Endothelial cell of umbilical vein (primary cell): ENCODE measurements around the gene GALNT13. TPM values are rescaled to one million over a fixed set of nuclear protein-coding genes. Genes with fewer than 3 reads are reported as not detected.

Experiments
- BruUV-seq: library from RNA; stranded (reverse); fragments of 400-500 nt; replicated peaks from 2 replicates; lab custom pipeline; 2021; lab: Mats Ljungman, UMichigan
- CTCF ChIA-PET: fragments of 300-600, 350-600 bp; sonication (Branson Sonifier 250); formaldehyde crosslinking; loops from one replicate; lab custom pipeline; 2021; ENCODE audit warnings: antibody characterized with exemption, inconsistent platforms; lab: Charles Lee
- POLR2A ChIA-PET: fragments of 300-600, 350-600 bp; sonication (Branson Sonifier 250); formaldehyde crosslinking; loops from one replicate; lab custom pipeline; 2021; ENCODE audit warnings: antibody characterized with exemption, inconsistent platforms; lab: Charles Lee
- DNase-seq: peaks from one replicate; pipeline ENCODE4 v3.0.0-alpha.2; 2011; ENCODE audit warnings: low read depth, low spot score
- FAIRE-seq: peaks from 2 replicates; lab custom pipeline; 2011; peaks lifted over from hg19 to GRCh38; lab: Jason Lieb, UNC
- H2AFZ ChIP-seq: 2 replicates; pipeline ENCODE4 v1.6.0; 2012; ENCODE audit warnings: low read depth, low read length, control low read depth, inconsistent platforms
- H3K27ac ChIP-seq: 2 replicates; pipeline ENCODE4 v1.5.1; 2011; ENCODE audit warnings: low read depth, mild to moderate bottlenecking, control low read depth, low read length, moderate library complexity; ENCODE audit not compliant: insufficient read depth
- H3K27me3 ChIP-seq, 2 experiments: 2 replicates each; pipeline versions ENCODE4 v1.6.0 to v1.6.1; 2011; ENCODE audit warnings: low read length in 2 of 2, mixed read lengths in 1 of 2; ENCODE audit not compliant: control insufficient read depth in 2 of 2, insufficient read depth in 2 of 2
- H3K36me3 ChIP-seq, 2 experiments: 2 replicates in 1 of 2; 3 replicates in 1 of 2; pipeline ENCODE4 v1.5.1; 2011; ENCODE audit warnings: low read length in 2 of 2, mild to moderate bottlenecking in 1 of 2, moderate library complexity in 1 of 2; ENCODE audit not compliant: control insufficient read depth in 2 of 2, insufficient read depth in 2 of 2; ENCODE audit errors: extremely low read depth in 1 of 2
- H3K4me1 ChIP-seq: 3 replicates; pipeline ENCODE4 v1.5.1; 2011; ENCODE audit warnings: mild to moderate bottlenecking, low read length; ENCODE audit not compliant: control insufficient read depth, insufficient read depth; ENCODE audit errors: extremely low read depth
- H3K4me2 ChIP-seq: 2 replicates; pipeline ENCODE4 v1.6.1; 2011; ENCODE audit warnings: low read length, control low read depth, mixed read lengths; ENCODE audit not compliant: insufficient read depth
- H3K4me3 ChIP-seq, 3 experiments: fragments of 200-600 bp in 1 of 3; sonication (generic), shearing (Covaris generic) in 1 of 3; replicated peaks in 1 of 3; 2 replicates each; pipeline ENCODE4 v1.5.1; 2011 to 2016; ENCODE audit warnings: control low read depth in 3 of 3, low read length in 3 of 3, mild to moderate bottlenecking in 2 of 3, inconsistent platforms in 1 of 3, low read depth in 1 of 3, moderate library complexity in 1 of 3; ENCODE audit not compliant: insufficient read depth in 1 of 3
- H3K79me2 ChIP-seq: 2 replicates; pipeline ENCODE4 v1.6.0; 2012; ENCODE audit warnings: low read length, inconsistent platforms; ENCODE audit not compliant: control insufficient read depth, insufficient read depth
- H3K9ac ChIP-seq: replicated peaks from 2 replicates; pipeline ENCODE3; 2011; ENCODE audit warnings: low read length, control low read depth; ENCODE audit not compliant: insufficient read depth; ENCODE audit errors: extremely low read depth
- H3K9me1 ChIP-seq: replicated peaks from 3 replicates; pipeline ENCODE4 v1.6.0; 2011; ENCODE audit warnings: mild to moderate bottlenecking, low read length; ENCODE audit not compliant: control insufficient read depth, insufficient read depth; ENCODE audit errors: extremely low read depth
- H3K9me3 ChIP-seq: replicated peaks from 2 replicates; pipeline ENCODE4 v1.5.1; 2012; ENCODE audit warnings: low read length, inconsistent platforms; ENCODE audit not compliant: control insufficient read depth, insufficient read depth
- H4K20me1 ChIP-seq: replicated peaks from 2 replicates; pipeline ENCODE3; 2011; ENCODE audit warnings: mild to moderate bottlenecking, low read length; ENCODE audit not compliant: control insufficient read depth, insufficient read depth; ENCODE audit errors: extremely low read depth
- GATA2 ChIP-seq: IDR thresholded peaks from 2 replicates; pipeline ENCODE4 v1.7.0; 2011; ENCODE audit warnings: low read depth, mild to moderate bottlenecking, moderate library complexity, mixed read lengths, low read length; ENCODE audit not compliant: insufficient read length, insufficient read depth
- POLR2A ChIP-seq: IDR thresholded peaks from 2 replicates; pipeline ENCODE4 v1.6.1; 2012; ENCODE audit warnings: low read depth, mild to moderate bottlenecking, control low read depth, low read length
- POLR2AphosphoS5 ChIP-seq: IDR thresholded peaks from 2 replicates; pipeline ENCODE4 v1.6.1; 2012; ENCODE audit warnings: low read depth, mild to moderate bottlenecking, control low read depth, low read length, moderate library complexity; ENCODE audit not compliant: insufficient read depth
- dilution Hi-C: fragments of 300-500 bp; cut with MboI; formaldehyde crosslinking; loops from one replicate; pipeline ENCODE4 v1.15.0; 2019; ENCODE audit warnings: low sequenced_read_pairs; ENCODE audit not compliant: extremely low pct_ligation_motif_present
- intact Hi-C: fragments of 100-400 bp; cut with micrococcal nuclease; formaldehyde crosslinking; loops from one replicate; pipeline ENCODE4 v1.10.0; 2022
- polyA plus RNA-seq, 4 experiments: library from polyadenylated mRNA; depleted of rRNA in 3 of 4; stranded (reverse) in 3 of 4; unstranded in 1 of 4; fragments of >200 nt; gene quantifications; 2 replicates each; pipeline versions ENCODE4 v1.2.1 to v1.2.3, GENCODE V29; 2011 to 2012; ENCODE audit warnings: missing spikeins in 1 of 4
- total RNA-seq: library from RNA; stranded (reverse); gene quantifications from 2 replicates; pipeline ENCODE4 v1.2.3, GENCODE V29; 2021
- TF ChIP-seq, protein P1 (sequence below): IDR thresholded peaks from 2 replicates; pipeline ENCODE4 v1.6.1; 2011; ENCODE audit not compliant: insufficient read depth, insufficient read length
- TF ChIP-seq, protein P2 (sequence below), 2 donors: IDR thresholded peaks; 1 replicate in 1 of 2; 2 replicates in 1 of 2; pipeline ENCODE4 v1.5.1; 2011; ENCODE audit warnings: low read length in 2 of 2, mild to moderate bottlenecking in 2 of 2, moderate library complexity in 2 of 2, control low read depth in 1 of 2, inconsistent platforms in 1 of 2, low read depth in 1 of 2; ENCODE audit not compliant: insufficient read depth in 1 of 2; ENCODE audit errors: extremely low read depth in 1 of 2

GALNT13 gene
- total and polyA plus RNA-seq, 2 donors (not counting 3 experiments of a cell fraction or from before 2014, with no cell fraction given): 0.06 TPM; not detected in 1

DNA sequence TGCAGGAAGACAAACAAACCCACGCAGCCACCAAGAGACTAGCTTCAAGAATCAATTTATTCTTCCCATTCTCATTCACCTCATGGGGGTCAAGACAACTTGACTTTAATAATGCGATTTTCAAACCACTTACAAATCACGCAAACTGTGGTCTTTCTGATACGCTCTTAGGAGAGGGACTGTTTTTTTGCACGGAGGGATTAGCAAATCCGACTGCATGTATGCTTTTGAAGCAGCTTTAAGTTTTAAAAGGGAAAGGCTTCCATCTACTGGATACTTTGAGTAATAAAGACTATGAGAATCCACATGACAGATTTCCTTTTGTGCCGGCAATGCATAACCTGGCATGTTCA lies 503.8 kb downstream of the GALNT13 start:
- intact Hi-C loops: loop anchor here (1.0 to 5.0 kb wide), 3 partner anchors 504 to 1633 kb away; partner anchors contain the start of genes GALNT13 and RPRM
- POLR2A ChIA-PET: no interaction called here
- H3K4me2 ChIP-seq: no peak overlapping the region
- peak overlapping the region; percentile 17 for H2AFZ ChIP-seq
- H4K20me1 ChIP-seq: no peaks in the 10 kb centered on the region
- H3K36me3 ChIP-seq: no peaks in the 10 kb centered on the region
- FAIRE-seq: no peak
- H3K9ac ChIP-seq: no peak overlapping the region
- no peak overlapping the region for H3K4me3 ChIP-seq
- no peak overlapping the region for H3K27ac ChIP-seq
- no peaks in the 10 kb centered on the region for H3K9me3 ChIP-seq
- no peaks in the 10 kb centered on the region for H3K4me1 ChIP-seq
- dilution Hi-C loops: no loop called here
- no peaks in the 10 kb centered on the region for H3K27me3 ChIP-seq
- DNase-seq: peak; percentile 46
- no peaks in the 10 kb centered on the region for H3K79me2 ChIP-seq
- BruUV-seq: no TSS peak
- TF ChIP-seq, protein P1, sequence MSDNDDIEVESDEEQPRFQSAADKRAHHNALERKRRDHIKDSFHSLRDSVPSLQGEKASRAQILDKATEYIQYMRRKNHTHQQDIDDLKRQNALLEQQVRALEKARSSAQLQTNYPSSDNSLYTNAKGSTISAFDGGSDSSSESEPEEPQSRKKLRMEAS: no peak
- no peak for TF ChIP-seq POLR2AphosphoS5
- no peak for TF ChIP-seq POLR2A
- TF ChIP-seq, protein P2, sequence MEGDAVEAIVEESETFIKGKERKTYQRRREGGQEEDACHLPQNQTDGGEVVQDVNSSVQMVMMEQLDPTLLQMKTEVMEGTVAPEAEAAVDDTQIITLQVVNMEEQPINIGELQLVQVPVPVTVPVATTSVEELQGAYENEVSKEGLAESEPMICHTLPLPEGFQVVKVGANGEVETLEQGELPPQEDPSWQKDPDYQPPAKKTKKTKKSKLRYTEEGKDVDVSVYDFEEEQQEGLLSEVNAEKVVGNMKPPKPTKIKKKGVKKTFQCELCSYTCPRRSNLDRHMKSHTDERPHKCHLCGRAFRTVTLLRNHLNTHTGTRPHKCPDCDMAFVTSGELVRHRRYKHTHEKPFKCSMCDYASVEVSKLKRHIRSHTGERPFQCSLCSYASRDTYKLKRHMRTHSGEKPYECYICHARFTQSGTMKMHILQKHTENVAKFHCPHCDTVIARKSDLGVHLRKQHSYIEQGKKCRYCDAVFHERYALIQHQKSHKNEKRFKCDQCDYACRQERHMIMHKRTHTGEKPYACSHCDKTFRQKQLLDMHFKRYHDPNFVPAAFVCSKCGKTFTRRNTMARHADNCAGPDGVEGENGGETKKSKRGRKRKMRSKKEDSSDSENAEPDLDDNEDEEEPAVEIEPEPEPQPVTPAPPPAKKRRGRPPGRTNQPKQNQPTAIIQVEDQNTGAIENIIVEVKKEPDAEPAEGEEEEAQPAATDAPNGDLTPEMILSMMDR (IDR thresholded peaks at IDR 0.05; ENCODE audit: extremely low read depth in 1 of 2, insufficient read depth in 1 of 2, low read depth in 1 of 2, low read length in 2 of 2): peak in 1 of 2 donors; percentile 16
- TF ChIP-seq GATA2: no peak
- no peaks in the 10 kb centered on the region for H3K9me1 ChIP-seq
- CTCF ChIA-PET: interaction anchor here (0.5 to 3.2 kb wide), 7 partner anchors 8 to 1629 kb away, joined by 3 to 25 read pairs (median 4); no protein-coding TSS in a partner anchor
